ENCODE measurements around the gene SLFN11. TPM values are rescaled to one million over a fixed set of nuclear protein-coding genes. Genes with fewer than 3 reads are reported as not detected.

Gene SLFN11
- total and polyA plus RNA-seq, 2 of the 4 experiments (the other 2 are of a cell fraction): 29.9 to 144 TPM

GRCh38 chr17:35350493-35350892 is 22.9 kb downstream of the SLFN11 start:
- dilution Hi-C loops (cut with HindIII; ENCODE audit: low sequenced_read_pairs, unreplicated experiment): no loop called here

More at GRCh38 chr17:35350493-35350892, 22.9 kb downstream of the SLFN11 start:
- H3K4me1 ChIP-seq (ENCODE audit: control insufficient read depth, insufficient read depth, low read length): peaks cover 3% of the 10 kb centered on the region; the same call in 1 of the 2 replicates
- TF ChIP-seq CEBPB (IDR thresholded peaks at IDR 0.05; ENCODE audit: low read depth, low read length) (no peak), MAFK (IDR thresholded peaks at IDR 0.05; ENCODE audit: low read depth, low read length) (peak; percentile 86)
- no peak overlapping the region for H3K9ac ChIP-seq (ENCODE audit: low read depth, low read length)
- no peak overlapping the region for H2BK20ac ChIP-seq (ENCODE audit: low read depth, low read length)
- no peak overlapping the region for H4K5ac ChIP-seq (ENCODE audit: low read depth, low read length)
- no peak overlapping the region for H3K14ac ChIP-seq (replicated peaks; ENCODE audit: low read depth, low read length)
- H3K4ac ChIP-seq (ENCODE audit: low read depth, low read length): no peak overlapping the region
- H3K27me3 ChIP-seq (ENCODE audit: control insufficient read depth, insufficient read depth, low read length): no peaks in the 10 kb centered on the region
- H2AK5ac ChIP-seq (ENCODE audit: low read depth, low read length): no peak overlapping the region
- H2AK9ac ChIP-seq (replicated peaks; ENCODE audit: low read depth, low read length, poor library complexity): no peak overlapping the region
- no peak overlapping the region for H2BK120ac ChIP-seq (ENCODE audit: low read depth, low read length)
- no TSS peak for BruUV-seq (replicated peaks)
- CTCF ChIA-PET: no interaction called here
- H4K91ac ChIP-seq (ENCODE audit: insufficient read depth, low read depth, low read length): no peak overlapping the region
- no peak overlapping the region for H2AFZ ChIP-seq (replicated peaks; ENCODE audit: low read length, poor library complexity)
- ATAC-seq (ENCODE audit: low read depth): no peak
- peaks cover 9% of the 10 kb centered on the region for H3K36me3 ChIP-seq (ENCODE audit: control insufficient read depth, insufficient read depth, low read length)
- no peak overlapping the region for H3K27ac ChIP-seq (ENCODE audit: insufficient read depth, low read length)
- no peak overlapping the region for H3K56ac ChIP-seq (ENCODE audit: extremely low read depth, insufficient read depth, low read length)
- in situ Hi-C loops (cut with MboI; ENCODE audit: low sequenced_read_pairs): loop anchor here (25.0 kb wide), 1 partner anchor 387 kb away; the partner anchor contains the start of gene RASL10B
- WGBS, 2 experiments (ENCODE audit: extremely low coverage in 2 of 2, insufficient read length in 1 of 2): no CpG with 5 or more reads among the region's 1 CpG
- no peak overlapping the region for H3K4me3 ChIP-seq (ENCODE audit: insufficient read depth, low read depth, low read length)
- H2BK5ac ChIP-seq (ENCODE audit: low read depth, low read length, poor library complexity, severe bottlenecking): no peak overlapping the region
- no peaks in the 10 kb centered on the region for H4K20me1 ChIP-seq (ENCODE audit: insufficient read depth, low read length)
- H3K18ac ChIP-seq (ENCODE audit: low read depth, low read length): no peak overlapping the region
- POLR2A ChIA-PET (ENCODE audit: unreplicated experiment): no interaction called here
- no peak for DNase-seq
- no peak overlapping the region for H4K8ac ChIP-seq (ENCODE audit: low read depth in 2 of 2, low read length in 2 of 2)
- intact Hi-C loops (cut with micrococcal nuclease): no loop called here
- H3K9me3 ChIP-seq (ENCODE audit: control insufficient read depth, insufficient read depth, low read length): no peaks in the 10 kb centered on the region
- H3K4me2 ChIP-seq (ENCODE audit: low read depth, low read length): no peak overlapping the region
- no peaks in the 10 kb centered on the region; the same call in 1 of the 2 replicates for H3K9me1 ChIP-seq (ENCODE audit: insufficient read depth, low read length)
- H2BK15ac ChIP-seq (ENCODE audit: low read depth, low read length): no peak overlapping the region
- no peaks in the 10 kb centered on the region for H3K79me1 ChIP-seq (ENCODE audit: low read depth in 1 of 2, low read length in 2 of 2)
- H3K23ac ChIP-seq (ENCODE audit: low read depth, low read length): no peak overlapping the region

Measured in IMR-90 (cell line).